T-helper 2 cell treated with Interferon-gamma antibody and Interleukin-4, amounts not matched to agents 100 ng/mL and 5 ng/mL, for 36 hours (primary cell): ENCODE data around the gene GPC3. TPM values are rescaled to one million over a fixed set of nuclear protein-coding genes. Genes with fewer than 3 reads are reported as not detected.

ENCODE experiments used
- intact Hi-C: fragments of 100-400 bp; cut with micrococcal nuclease; formaldehyde crosslinking; loops from one replicate; pipeline ENCODE4 v1.15.1; 2023
- total RNA-seq: library from RNA; stranded (reverse); gene quantifications from 2 replicates; pipeline ENCODE4 v1.2.3, GENCODE V29; 2022

The GPC3 gene
- total RNA-seq, 1 donor from 2014 or later, result 0.45 TPM

DNA sequence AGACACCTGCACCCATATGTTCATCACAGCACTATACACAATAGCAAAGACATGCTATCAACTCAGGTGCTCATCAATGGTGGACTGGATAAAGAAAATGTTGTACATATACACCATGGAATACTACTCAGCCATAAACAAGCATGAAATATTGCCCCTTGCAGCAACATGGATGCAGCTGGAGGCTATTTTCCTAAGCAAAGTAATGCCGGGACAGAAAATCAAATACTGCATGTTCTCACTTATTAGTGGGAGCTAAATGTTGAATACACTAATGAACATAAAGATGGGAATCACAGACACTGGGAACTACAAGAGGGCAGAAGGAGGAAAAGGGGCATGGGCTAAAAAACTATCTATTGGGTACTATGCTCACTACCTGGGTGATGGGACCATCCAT lies 278.5 kb downstream of the GPC3 start:
- intact Hi-C loops, result no loop called here

DNA sequence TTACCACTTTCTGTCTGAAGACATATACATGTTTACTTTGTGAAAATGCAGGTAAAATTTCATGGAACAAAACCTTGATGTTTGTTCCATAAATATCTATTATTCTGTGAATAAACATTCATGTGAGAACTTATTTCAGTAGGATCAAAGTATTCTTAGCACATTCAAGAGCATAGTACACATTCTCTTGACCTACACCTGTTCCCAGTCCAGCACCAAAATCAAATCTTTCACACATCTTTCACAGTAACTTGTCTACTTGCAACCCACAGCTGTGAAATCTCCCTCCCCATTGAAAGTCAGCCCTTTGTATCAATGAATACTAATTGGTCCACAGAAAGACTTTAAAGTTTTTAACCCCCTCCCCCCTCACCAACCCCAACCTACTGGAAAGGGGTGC lies 283.2 kb downstream of the GPC3 start:
- intact Hi-C loops, result no loop called here

- intact Hi-C loops, result no loop called here
These were observed 286.2 kb downstream of the GPC3 start for GRCh38 chrX:133699023-133699728.

DNA sequence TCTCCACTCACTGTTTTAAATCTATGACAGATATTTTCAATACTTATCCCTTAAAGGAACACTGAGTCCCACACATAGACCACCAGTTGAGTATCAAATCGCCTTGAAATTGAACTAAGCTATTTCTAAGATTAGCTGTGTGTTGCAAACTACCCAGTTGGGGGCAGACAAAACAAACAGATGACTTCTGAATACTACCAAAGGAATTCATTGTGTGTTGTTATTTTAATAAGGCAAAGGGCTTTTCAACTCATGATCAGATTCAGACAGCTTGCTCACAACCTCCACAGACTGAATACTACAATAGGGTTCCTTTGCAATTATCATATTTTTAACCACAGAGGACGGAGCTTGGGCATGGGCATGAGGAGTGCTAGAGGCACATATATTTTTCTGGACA lies 287.1 kb downstream of the GPC3 start:
- intact Hi-C loops, result no loop called here

DNA sequence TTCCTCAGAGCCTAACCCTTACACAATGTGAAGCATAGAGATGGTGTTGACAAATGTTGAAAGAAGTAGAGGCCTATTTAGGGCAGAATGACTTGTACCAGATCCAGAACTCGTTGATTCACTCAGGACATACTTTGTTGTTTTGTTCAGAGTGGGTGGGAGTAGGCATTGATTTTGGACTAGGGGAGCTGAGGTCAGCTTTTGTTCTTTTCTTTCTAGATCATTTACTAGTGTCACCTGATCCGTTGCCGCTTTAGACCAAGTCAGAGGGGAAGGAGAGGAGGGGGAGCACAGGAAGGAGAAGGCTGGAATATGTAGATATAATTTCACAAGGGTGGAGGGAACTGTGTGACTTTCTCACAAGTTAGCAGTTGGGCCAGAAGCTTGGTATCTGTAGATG lies 287.7 kb downstream of the GPC3 start:
- intact Hi-C loops, result no loop called here

DNA sequence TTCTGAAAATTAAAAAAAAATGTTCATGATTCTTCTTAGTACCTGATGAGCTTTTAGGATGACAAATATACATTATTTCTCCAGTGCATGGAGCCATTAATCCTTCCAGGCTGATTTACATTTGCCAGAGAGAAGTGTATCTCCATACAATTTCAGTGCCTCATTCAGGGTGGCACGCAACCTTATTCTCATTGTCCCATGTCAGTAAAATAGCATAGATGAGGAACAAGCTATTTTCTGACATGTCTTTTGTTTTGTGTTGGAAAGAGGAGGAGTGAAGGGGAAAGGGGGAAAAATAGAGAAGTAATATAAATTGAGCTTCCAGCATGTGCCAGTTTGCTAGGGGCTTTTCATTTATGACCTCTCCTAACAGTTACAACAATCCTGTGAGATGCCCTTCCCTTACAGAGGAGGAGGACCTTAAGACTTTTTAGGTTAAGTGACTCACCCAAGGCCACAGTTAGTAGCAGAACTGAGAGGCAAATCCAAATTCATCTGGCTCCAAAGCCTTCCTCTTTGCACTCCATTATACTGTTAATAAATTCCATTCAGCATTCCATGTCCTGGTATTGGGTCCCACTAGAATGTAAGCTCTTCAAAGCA lies 295.3 kb downstream of the GPC3 start:
- intact Hi-C loops, result no loop called here

DNA sequence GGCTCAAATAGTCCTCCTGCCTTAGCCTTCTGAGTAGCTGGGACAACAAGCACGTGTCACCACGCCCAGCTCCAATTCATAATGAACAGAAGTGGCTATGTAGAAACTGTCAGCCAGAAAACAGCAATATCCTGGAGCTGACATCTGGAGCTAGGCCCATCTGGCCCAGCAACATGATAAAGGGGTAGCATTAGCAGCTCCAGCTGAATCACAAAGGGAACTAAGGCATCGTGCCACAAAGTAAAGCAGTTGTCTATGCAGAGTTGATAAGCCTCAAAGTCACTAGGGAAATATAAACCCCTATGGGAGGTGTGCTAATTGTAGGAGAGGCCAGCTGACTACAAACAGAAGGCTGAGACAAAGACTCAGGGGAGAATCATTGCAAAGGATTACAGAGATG lies 299.6 kb downstream of the GPC3 start:
- intact Hi-C loops, result no loop called here

DNA sequence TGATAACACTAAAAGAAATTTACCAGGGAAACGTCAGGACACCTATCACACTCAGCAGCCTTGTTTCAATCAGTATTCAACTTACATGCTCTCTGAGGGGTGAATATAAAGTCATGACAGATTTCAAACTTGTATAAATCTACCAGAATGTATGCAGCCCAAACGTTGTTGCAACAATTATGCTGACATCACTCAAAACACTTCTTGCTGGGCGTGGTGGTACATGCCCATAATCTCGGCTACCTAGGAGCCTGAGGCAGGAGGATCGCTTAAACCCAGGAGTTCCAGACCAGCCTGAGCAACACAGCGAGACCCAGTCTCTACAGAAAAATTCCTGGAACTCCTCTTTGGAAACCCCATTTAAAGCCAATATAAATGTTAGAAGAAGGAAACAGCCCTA lies 303.5 kb downstream of the GPC3 start:
- intact Hi-C loops, result no loop called here

- intact Hi-C loops, result no loop called here
These were observed 304.0 kb downstream of the GPC3 start for GRCh38 chrX:133681421-133681820.

GRCh38 chrX:133677123-133678063 lies 308.0 kb downstream of the GPC3 start:
- intact Hi-C loops, result no loop called here

DNA sequence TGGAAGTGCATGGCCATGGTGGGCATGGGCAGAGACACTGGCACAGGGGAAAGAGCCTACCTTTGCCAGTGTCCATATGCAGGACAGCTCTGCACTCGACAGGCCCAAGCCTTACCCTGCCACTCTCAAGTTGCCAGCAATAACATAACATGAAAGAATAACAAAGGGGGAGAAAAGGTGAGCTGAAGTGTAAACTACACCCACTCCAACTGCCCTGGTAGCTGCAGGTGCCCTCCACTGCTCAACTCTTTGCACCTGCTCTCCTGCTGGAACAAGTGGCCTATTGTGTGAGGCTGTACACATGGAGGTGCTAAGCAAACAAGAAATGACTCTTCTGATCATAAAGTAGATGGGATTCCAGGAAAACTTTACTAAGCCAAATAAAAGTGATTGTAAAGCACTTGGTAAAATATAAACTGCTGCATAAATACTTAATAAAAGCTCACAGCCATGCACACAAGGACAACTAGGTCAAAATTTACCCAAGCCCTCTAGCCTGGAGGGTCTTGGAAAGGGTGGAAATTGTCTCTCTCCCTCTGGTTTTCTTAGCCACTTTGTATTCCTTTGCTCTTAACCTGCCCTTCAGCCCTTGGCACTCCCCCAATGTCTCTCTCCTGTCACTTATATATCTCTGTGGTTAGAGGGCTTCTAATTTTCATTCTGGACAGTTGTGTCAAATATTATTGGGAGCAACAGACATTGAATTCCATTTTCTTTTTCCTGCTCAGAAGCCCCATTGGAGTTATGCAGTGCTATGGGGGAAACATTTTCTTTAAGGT lies 308.9 kb downstream of the GPC3 start:
- intact Hi-C loops, result no loop called here

GRCh38 chrX:133674726-133675470 lies 310.5 kb downstream of the GPC3 start:
- intact Hi-C loops, result no loop called here

DNA sequence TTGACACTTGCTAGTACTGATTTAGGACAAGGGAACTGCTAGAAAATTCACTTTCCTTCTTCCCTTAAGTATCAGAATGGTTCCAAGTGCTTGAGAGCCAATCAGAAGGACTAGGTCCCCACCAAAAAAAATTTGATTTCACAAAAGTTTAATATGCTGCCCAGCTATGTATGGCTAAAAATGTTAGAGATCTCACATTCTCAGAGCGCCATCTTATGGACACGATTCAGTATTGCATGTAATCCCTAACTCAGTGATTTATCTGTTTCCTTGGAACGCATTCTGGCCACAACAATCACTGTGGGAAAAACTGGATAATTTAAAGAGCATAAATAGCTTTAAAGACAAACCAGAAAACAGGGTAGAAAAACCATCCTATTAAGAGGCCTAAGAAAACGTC lies 315.0 kb downstream of the GPC3 start:
- intact Hi-C loops, result loop anchor here (1.0 kb wide), 1 partner anchor 335 kb away; no protein-coding TSS in a partner anchor

DNA sequence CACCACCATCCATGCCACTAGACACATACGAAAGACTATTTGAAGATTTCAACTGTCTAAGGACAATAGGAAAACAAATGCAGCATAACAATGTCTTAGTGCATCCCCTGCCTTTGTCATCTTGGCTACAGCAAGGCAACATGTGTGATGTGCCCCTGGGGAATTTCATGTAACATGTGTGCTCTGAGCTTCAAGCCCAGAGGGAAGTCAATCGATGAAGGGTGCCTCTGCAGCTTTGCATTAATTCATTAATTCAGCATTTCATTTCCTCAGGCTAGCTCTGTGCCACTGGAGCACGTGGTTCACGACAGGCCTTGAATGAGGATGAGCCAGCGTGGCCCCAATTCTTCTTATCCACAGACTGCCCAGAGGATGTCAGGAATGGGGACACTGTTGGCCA lies 316.2 kb downstream of the GPC3 start:
- intact Hi-C loops, result loop anchor here (5.0 kb wide), 1 partner anchor 692 kb away; no protein-coding TSS in a partner anchor

GRCh38 chrX:133668225-133668931 lies 317.0 kb downstream of the GPC3 start:
- intact Hi-C loops, result loop anchor here (5.0 kb wide), 1 partner anchor 691 kb away; no protein-coding TSS in a partner anchor

DNA sequence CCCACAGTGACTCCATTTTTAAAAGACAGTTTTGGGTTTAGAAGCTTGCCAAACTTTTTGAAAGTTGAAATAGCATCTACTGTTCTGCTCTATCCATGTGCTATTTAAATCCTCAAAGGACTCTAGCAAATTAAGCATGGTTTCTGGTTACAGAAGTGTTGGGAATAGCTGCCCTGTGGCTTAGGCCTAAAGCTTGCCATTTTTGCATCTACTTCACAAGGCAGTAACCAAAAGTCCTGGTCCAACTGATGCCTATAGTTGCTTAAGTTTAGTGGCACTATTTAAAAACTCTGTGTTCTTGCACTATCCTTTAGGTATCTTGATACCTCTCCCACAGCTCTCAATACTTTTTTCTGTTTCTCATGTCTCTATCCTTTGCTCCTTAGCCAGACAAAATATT lies 319.1 kb downstream of the GPC3 start:
- intact Hi-C loops, result loop anchor here (5.0 kb wide), 1 partner anchor 689 kb away; no protein-coding TSS in a partner anchor

- intact Hi-C loops, result no loop called here
These were observed 323.2 kb downstream of the GPC3 start for GRCh38 chrX:133661962-133662839.

DNA sequence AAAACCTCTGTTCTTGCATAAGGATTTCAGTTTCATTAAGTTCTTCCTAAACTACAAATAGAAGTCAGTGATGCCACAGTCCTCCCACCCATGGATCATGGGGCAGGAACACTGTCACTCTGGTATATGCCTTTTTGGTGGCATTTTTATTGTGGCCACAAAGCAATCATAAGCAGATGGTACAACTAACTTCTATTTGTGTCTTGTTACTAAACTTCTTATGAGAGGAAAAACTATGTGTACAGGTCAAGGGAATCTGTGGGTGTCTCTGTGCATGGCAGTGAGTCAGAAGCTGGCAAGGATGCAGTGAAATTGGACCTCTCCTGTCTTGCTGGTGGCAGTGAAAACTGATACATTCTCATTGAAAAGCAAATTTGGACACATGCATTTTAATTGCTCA lies 325.1 kb downstream of the GPC3 start:
- intact Hi-C loops, result no loop called here
